Pericardium fibroblast (primary cell): ENCODE data around the gene SPRR3. TPM values are rescaled to one million over a fixed set of nuclear protein-coding genes. Genes with fewer than 3 reads are reported as not detected.

Experiments
- total RNA-seq: library from RNA; depleted of rRNA; stranded (reverse); fragments of >200 nt; gene quantifications from 2 replicates; pipeline ENCODE4 v1.2.3, GENCODE V29; 2015

The SPRR3 gene, protein sequence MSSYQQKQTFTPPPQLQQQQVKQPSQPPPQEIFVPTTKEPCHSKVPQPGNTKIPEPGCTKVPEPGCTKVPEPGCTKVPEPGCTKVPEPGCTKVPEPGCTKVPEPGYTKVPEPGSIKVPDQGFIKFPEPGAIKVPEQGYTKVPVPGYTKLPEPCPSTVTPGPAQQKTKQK
- not detected in 2 replicates for total RNA-seq

DNA sequence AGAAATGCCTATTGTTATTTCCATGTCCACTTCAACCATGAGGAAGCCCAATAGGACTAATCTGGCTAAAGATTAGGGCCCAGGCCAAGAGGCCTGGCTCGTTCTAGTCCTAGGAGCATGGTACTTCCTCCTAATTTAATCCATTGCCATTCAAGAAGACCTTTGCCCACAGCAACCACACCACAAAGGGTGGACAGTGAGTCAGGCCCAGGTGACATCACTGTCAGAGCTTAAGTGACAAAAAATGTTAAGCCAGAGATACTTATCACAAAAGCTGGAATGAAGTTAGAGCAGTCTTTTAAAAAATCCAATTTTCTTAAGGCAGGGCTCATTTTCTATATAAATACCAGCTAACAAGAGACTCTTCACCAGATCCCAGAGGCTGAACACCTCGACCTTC is at the start of gene SPRR3:
Gene SPRR3, plus strand, starts transcription at position 368 of the 400 bp plus-strand sequence. CDS start 1,272 bp downstream, outside the sequence.

DNA sequence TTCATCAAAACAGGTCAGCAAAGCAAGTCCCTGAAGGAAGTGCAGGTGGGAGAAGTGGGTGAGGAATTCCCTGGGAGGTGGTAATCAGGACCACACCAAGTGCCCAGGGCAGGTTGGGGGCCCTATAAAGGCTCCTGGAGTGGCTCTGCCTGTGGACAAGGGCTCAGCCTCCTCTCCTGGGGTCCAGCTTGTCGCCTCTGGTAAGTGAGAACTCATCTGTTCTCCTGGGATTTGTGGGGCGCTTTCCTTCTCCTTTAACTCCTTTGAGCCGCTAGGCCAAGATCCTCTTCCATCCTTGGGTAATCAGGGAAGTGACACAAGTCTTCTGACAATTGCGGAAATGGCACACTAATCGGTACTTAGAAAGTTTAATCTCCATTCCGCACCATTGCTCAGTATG is 31.1 kb upstream of the SPRR3 start, which contains the start of gene SPRR4:
Gene SPRR4, plus strand, starts transcription at position 154 of the 400 bp plus-strand sequence. CDS start 1,243 bp downstream, outside the sequence.

DNA sequence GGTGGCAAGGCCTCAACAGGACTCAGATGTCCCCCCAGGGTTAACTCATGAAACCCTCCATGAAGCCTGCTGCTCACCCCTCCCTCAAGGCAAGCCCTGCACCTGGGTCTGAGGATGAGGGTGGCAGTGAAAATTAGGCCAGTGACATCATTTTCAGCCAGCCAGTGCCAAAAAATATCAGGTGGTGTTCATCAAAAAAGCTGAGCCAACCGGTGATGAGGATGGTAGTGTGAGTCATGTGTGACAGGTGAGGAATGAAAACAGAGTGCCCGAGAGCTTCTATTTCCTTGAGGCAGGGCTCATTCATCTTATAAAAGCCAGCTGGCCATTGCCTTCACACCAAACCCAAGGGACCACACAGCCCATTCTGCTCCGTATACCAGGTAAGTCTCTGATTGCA is 17.8 kb upstream of the SPRR3 start, which contains the start of gene SPRR1A:
Gene SPRR1A, plus strand, starts transcription at position 339 of the 400 bp plus-strand sequence. CDS start 1,150 bp downstream, outside the sequence.

GRCh38 chr1:153030895-153031294 is 29.3 kb downstream of the SPRR3 start, which contains the start of gene SPRR1B:
SPRR1B (plus strand) TSS chr1:153031203; CDS start chr1:153032346, 1,143 bp downstream.

DNA sequence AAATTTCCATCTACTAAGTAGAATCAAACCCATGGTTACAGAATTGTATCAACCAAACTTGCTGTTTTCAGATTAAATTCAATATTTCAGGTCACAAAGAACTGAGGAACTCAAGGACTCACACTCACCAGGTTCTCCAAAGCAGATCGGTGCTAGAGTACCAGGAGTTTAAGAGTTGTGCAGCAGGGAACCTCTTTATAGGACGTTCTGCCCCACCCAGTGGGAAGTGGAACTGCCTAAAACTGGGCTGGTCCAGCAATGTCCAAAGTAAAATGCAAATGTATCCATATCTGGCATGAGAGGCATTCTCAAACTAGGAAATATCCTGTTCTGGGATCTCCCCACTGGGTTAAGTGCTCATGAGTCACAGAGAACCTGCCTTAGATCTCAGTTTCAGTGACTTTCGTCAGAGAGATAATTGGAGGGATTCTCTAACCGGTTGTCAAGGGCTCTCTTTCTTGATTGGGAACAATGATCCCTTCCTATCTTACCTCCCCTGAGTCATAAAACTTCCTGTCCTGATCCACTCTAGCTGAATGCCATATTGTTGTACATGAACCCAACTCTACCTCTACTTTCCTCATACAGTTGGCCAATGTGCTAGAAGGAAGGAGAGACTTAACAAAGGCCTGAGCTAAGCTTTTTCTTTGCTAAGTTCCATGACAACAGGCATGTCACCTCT is 39.5 kb downstream of the SPRR3 start, which contains the start of gene SPRR2D:
Gene SPRR2D, minus strand, starts transcription at position 171 of the 682 bp plus-strand sequence. CDS start 774 bp downstream, outside the sequence.

Other genes starting within 250 kb of the SPRR3 start
- not detected in 2 replicates for gene KPRP, start 243.7 kb upstream of the SPRR3 start, total RNA-seq
- not detected in 2 replicates for gene LCE1F, start 226.6 kb upstream of the SPRR3 start, total RNA-seq
- not detected in 2 replicates for gene LCE1E, start 215.5 kb upstream of the SPRR3 start, total RNA-seq
- gene LCE1D, start 205.0 kb upstream of the SPRR3 start, total RNA-seq: not detected in 2 replicates
- not detected in 2 replicates for gene LCE1C, start 195.1 kb upstream of the SPRR3 start, total RNA-seq
- gene LCE1B, start 189.8 kb upstream of the SPRR3 start, total RNA-seq: not detected in 2 replicates
- not detected in 2 replicates for gene LCE1A, start 174.3 kb upstream of the SPRR3 start, total RNA-seq
- not detected in 2 replicates for gene LCE6A, start 158.9 kb upstream of the SPRR3 start, total RNA-seq
- not detected in 2 replicates for gene LCE7A, start 141.8 kb upstream of the SPRR3 start, total RNA-seq
- not detected in 2 replicates for gene SMCP, start 123.4 kb upstream of the SPRR3 start, total RNA-seq
- gene IVL, start 93.2 kb upstream of the SPRR3 start, total RNA-seq: not detected in 2 replicates
- not detected in 2 replicates for gene SPRR5, start 54.5 kb upstream of the SPRR3 start, total RNA-seq
- gene SPRR4, start 31.1 kb upstream of the SPRR3 start, total RNA-seq: not detected in 2 replicates
- gene SPRR1A, start 17.7 kb upstream of the SPRR3 start, total RNA-seq: not detected in 2 replicates
- not detected in 2 replicates for gene SPRR1B, start 29.5 kb downstream of the SPRR3 start, total RNA-seq
- not detected in 2 replicates for gene SPRR2D, start 39.4 kb downstream of the SPRR3 start, total RNA-seq
- gene SPRR2A, start 55.8 kb downstream of the SPRR3 start, total RNA-seq: not detected in 2 replicates
- gene SPRR2B, start 69.9 kb downstream of the SPRR3 start, total RNA-seq: not detected in 2 replicates
- gene SPRR2E, start 92.8 kb downstream of the SPRR3 start, total RNA-seq: not detected in 2 replicates
- gene SPRR2F, start 111.8 kb downstream of the SPRR3 start, total RNA-seq: not detected in 2 replicates
- not detected in 2 replicates for gene SPRR2G, start 149.1 kb downstream of the SPRR3 start, total RNA-seq
- gene LELP1, start 201.7 kb downstream of the SPRR3 start, total RNA-seq: not detected in 2 replicates
- gene PRR9, start 215.8 kb downstream of the SPRR3 start, total RNA-seq: 0.12 TPM in 1 of 2 replicates, not detected in the other